ENCODE measurements around the gene TAS2R13. TPM values are rescaled to one million over a fixed set of nuclear protein-coding genes. Genes with fewer than 3 reads are reported as not detected.

The TAS2R13 gene
- total RNA-seq, 1 experiment from 2014 or later, result 1.6 TPM

- no peak for TF ChIP-seq CTCF (IDR thresholded peaks at IDR 0.05; ENCODE audit: insufficient read depth in 1 of 2, low read depth in 1 of 2, low read length in 1 of 2, severe bottlenecking in 1 of 2, unreplicated experiment in 1 of 2)
- ChIA-PET POLR2A (no interaction called here), CTCF (no interaction called here)
- no peak overlapping the region for H3K4me3 ChIP-seq (ENCODE audit: low read depth, low read length)
- intact Hi-C loops (cut with micrococcal nuclease; ENCODE audit: unreplicated experiment), result no loop called here
- H3K27me3 ChIP-seq (replicated peaks; ENCODE audit: control insufficient read depth, insufficient read depth, low read length), result no peaks in the 10 kb centered on the region
- Mint-ChIP-seq H3K9me3 (ENCODE audit: unreplicated experiment) (no peaks in the 10 kb centered on the region), H3K4me3 (ENCODE audit: unreplicated experiment) (no peak overlapping the region), H3K4me1 (ENCODE audit: low read depth, unreplicated experiment) (no peaks in the 10 kb centered on the region), H3K27me3 (ENCODE audit: insufficient read depth, unreplicated experiment) (no peaks in the 10 kb centered on the region), H3K36me3 (ENCODE audit: insufficient read depth, unreplicated experiment) (peaks cover 9% of the 10 kb centered on the region), H3K27ac (ENCODE audit: unreplicated experiment) (no peak overlapping the region)
- no peaks in the 10 kb centered on the region for H3K9me3 ChIP-seq
- no peaks in the 10 kb centered on the region for H3K36me3 ChIP-seq (ENCODE audit: control insufficient read depth, insufficient read depth, low read length)
- BruUV-seq (replicated peaks), result no TSS peak
- H3K4me1 ChIP-seq, result 0 out of 2 replicates have a peak, but pooled peaks cover 4% of the 10 kb centered on the region
- no peak for DNase-seq
Observed at GRCh38 chr12:10936506-10936905, 27.1 kb upstream of the TAS2R13 start.

GRCh38 chr12:10928746-10929286 lies 19.5 kb upstream of the TAS2R13 start, which contains the start of gene PRH2:
PRH2 (plus strand) TSS chr12:10929236; CDS start chr12:10929274, 38 bp downstream.
- no peak for DNase-seq
- ChIA-PET CTCF (no interaction called here), POLR2A (no interaction called here)
- H3K36me3 Mint-ChIP-seq (ENCODE audit: insufficient read depth, unreplicated experiment), result peaks cover 12% of the 10 kb centered on the region
- no peaks in the 10 kb centered on the region for H3K27me3 Mint-ChIP-seq (ENCODE audit: insufficient read depth, unreplicated experiment)
- intact Hi-C loops (cut with micrococcal nuclease; ENCODE audit: unreplicated experiment), result no loop called here
- Histone ChIP-seq H3K36me3 (ENCODE audit: control insufficient read depth, insufficient read depth, low read length) (no peaks in the 10 kb centered on the region), H3K4me1 (no peaks in the 10 kb centered on the region), H3K4me3 (ENCODE audit: low read depth, low read length) (no peak within 1 kb of the TSS), H3K27me3 (replicated peaks; ENCODE audit: control insufficient read depth, insufficient read depth, low read length) (no peaks in the 10 kb centered on the region), H3K9me3 (no peaks in the 10 kb centered on the region)
- no peak for TF ChIP-seq CTCF (IDR thresholded peaks at IDR 0.05; ENCODE audit: insufficient read depth in 1 of 2, low read depth in 1 of 2, low read length in 1 of 2, severe bottlenecking in 1 of 2, unreplicated experiment in 1 of 2)
- no peak within 1 kb of the TSS for H3K27ac Mint-ChIP-seq (ENCODE audit: unreplicated experiment)
- no peaks in the 10 kb centered on the region for H3K4me1 Mint-ChIP-seq (ENCODE audit: low read depth, unreplicated experiment)
- no peak within 1 kb of the TSS for H3K4me3 Mint-ChIP-seq (ENCODE audit: unreplicated experiment)
- H3K9me3 Mint-ChIP-seq (ENCODE audit: unreplicated experiment), result peaks cover 10% of the 10 kb centered on the region
- BruUV-seq (replicated peaks), result no TSS peak

- no peaks in the 10 kb centered on the region for H3K36me3 ChIP-seq (ENCODE audit: control insufficient read depth, insufficient read depth, low read length)
- H3K4me1 Mint-ChIP-seq (ENCODE audit: low read depth, unreplicated experiment), result no peaks in the 10 kb centered on the region
- no peaks in the 10 kb centered on the region for H3K27me3 Mint-ChIP-seq (ENCODE audit: insufficient read depth, unreplicated experiment)
- no peak overlapping the region for H3K27ac Mint-ChIP-seq (ENCODE audit: unreplicated experiment)
- CTCF ChIA-PET, result interaction anchor here (1.0 kb wide), 1 partner anchor 305 kb away, joined by 3 read pairs; no protein-coding TSS in a partner anchor
- no TSS peak for BruUV-seq (replicated peaks)
- no peak overlapping the region for H3K4me3 ChIP-seq (ENCODE audit: low read depth, low read length)
- no peak overlapping the region for H3K4me3 Mint-ChIP-seq (ENCODE audit: unreplicated experiment)
- no peak for TF ChIP-seq CTCF (IDR thresholded peaks at IDR 0.05; ENCODE audit: insufficient read depth in 1 of 2, low read depth in 1 of 2, low read length in 1 of 2, severe bottlenecking in 1 of 2, unreplicated experiment in 1 of 2)
- POLR2A ChIA-PET, result interaction anchor here (0.6 kb wide), 1 partner anchor 1863 kb away, joined by 3 read pairs; no protein-coding TSS in a partner anchor
- intact Hi-C loops (cut with micrococcal nuclease; ENCODE audit: unreplicated experiment), result no loop called here
- no peaks in the 10 kb centered on the region for H3K27me3 ChIP-seq (replicated peaks; ENCODE audit: control insufficient read depth, insufficient read depth, low read length)
- H3K36me3 Mint-ChIP-seq (ENCODE audit: insufficient read depth, unreplicated experiment), result peaks cover 6% of the 10 kb centered on the region
- H3K9me3 ChIP-seq, result no peaks in the 10 kb centered on the region
- H3K9me3 Mint-ChIP-seq (ENCODE audit: unreplicated experiment), result peaks cover 10% of the 10 kb centered on the region
- H3K4me1 ChIP-seq, result no peaks in the 10 kb centered on the region
- DNase-seq, result no peak
Observed at GRCh38 chr12:10926269-10926668, 16.9 kb upstream of the TAS2R13 start.

Data from Caco-2 (cell line).